DMS53 treated with DMSO at 0.1 percent for 48 hours (cell line): Measurements from ENCODE around the gene RNF115.

Experiments used
- DNase-seq: peaks from one replicate; lab custom pipeline; 2025; ENCODE audit not compliant: unreplicated experiment; lab: John Stamatoyannopoulos, UW

Gene RNF115

GRCh38 chr1:145707183-145707867, 116.6 kb downstream of the RNF115 start, which contains the start of gene PDZK1:
Gene PDZK1, minus strand, starts transcription at chr1:145707368. Its CDS starts 19,347 bp downstream, at chr1:145688021.
- DNase-seq, result no peak

DNA sequence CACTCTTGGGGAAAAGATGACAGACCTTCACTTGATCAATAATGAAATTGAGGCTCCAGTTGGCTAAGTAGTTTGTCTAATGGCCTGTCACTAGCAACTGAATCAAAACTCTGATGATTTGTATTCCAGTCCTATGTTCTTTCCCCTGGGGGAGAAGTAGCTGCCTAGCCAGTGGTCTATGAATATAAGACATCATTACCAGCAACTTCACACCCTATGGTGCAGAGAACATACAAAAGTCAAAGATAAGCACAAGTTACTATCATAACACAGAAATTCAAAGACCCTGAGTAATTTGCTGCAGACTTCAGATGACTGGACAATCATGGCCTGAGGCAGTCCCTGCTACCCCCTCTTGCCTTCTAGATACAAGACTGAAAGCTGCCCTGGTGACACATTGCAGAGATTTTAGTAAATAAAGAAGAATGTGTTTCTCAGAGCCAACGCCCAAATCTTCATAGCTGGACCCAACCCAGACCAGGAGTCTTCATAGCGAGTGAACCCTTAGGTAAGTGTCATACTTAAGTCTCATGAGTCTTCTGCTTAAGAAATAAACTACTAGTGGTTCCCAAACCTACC, 117.7 kb downstream of the RNF115 start:
- DNase-seq, result no peak

- no peak for DNase-seq
Observed at GRCh38 chr1:145705622-145706021, 118.3 kb downstream of the RNF115 start.

GRCh38 chr1:145702826-145703225, 121.1 kb downstream of the RNF115 start:
- no peak for DNase-seq

GRCh38 chr1:145702052-145702451, 121.8 kb downstream of the RNF115 start:
- no peak for DNase-seq

DNA sequence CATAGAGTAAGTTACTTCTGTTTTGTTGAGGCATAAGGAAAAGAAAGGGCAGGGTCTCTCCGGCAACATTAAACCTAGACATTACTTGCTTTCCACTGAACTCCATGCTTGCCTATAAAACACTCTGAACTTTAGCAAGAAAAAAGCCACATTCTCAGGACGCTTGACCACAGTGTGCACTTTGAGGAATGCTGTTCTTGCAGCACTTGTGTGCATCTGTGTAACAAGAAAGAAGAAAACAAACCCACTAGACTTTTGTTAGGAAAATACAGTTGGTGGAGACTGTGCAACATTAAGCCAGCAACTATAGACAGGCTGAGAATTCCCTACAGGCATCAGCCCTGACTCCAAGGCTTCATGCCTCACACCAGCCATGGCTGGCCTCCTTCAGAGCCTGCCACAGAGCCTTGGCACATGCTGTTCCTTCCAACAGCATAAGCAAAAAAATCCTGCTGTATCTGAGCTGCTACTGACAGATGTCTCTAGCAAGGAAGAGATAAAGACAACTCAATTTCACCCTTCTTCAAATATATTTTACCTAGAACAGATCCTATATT, 122.5 kb downstream of the RNF115 start:
- no peak for DNase-seq

DNA sequence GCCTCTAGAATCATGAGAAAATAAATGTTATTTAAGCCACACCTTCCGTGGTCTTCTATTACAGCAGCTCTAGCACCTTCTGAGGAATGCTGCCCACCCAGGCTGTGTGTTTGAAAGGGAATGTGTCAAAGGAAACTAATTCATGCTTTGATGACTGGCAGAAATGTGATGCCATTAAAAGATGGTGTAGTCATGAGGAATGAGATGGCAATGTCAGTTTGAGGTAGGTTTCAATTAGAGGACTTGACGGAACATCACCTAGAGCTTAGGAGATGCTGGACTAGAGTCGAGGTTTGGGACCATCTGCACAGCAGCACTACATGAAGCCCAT, 127.3 kb downstream of the RNF115 start:
- no peak for DNase-seq

DNA sequence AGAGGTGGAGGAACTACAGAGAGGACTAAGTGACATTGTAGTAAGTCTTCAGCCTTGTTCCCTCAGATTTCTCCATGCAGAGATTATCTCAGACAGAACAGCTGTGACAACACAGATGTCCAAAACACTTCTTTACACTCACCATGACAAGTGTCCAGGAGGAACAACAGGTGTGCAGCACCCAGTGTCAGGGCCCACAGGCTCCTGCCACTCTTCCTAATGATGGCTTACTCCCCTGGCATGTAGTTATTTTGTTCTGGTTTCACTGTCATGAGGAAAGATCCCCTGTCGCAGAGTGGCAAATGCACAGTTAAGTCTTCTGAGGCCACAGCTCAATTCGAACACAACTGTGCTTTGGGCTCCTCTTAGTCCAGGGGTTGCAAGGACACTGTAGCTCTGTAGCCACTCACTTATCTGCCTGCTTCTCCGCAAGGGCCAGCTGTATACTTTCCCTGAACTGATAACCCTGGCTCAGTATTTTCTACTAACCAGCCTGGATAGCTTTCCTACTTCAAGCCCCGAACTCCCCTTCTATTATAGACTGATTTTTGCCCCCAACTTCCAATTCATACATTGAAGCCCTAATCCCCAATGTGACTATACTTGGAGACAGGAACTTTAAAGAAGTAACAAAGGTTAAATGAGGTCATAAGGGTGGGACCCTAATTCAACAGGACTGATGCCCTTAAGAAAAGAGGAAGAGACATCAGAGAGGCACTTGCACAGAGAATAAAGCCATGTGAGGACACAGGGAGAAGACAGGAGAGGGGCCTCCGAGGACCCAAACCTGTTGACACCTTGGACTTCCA, 127.9 kb downstream of the RNF115 start:
- peak; percentile 69 for DNase-seq

- no peak for DNase-seq
Observed at GRCh38 chr1:145692785-145693443, 131.0 kb downstream of the RNF115 start.

GRCh38 chr1:145690587-145691558, 133.0 kb downstream of the RNF115 start:
- DNase-seq, result no peak

DNA sequence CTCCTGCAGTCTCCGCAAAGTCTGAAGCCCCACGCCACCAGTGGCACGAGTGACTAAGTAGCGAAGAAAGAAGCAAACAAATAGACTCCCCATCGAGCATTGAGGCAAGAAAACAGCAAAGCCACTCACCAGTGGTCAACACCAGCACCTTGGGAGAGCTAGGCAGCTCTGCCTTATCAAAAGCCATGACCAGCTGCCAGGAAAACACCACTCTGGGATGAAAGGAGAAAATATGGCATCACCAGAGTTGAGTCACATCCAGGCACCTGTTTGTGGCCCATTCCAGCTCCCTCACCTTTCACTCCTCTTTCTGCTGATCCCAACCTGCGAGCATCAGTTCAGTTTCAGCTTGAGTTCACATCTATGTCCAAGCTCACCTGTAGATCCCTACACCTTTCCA, 134.0 kb downstream of the RNF115 start:
- DNase-seq, result no peak

DNA sequence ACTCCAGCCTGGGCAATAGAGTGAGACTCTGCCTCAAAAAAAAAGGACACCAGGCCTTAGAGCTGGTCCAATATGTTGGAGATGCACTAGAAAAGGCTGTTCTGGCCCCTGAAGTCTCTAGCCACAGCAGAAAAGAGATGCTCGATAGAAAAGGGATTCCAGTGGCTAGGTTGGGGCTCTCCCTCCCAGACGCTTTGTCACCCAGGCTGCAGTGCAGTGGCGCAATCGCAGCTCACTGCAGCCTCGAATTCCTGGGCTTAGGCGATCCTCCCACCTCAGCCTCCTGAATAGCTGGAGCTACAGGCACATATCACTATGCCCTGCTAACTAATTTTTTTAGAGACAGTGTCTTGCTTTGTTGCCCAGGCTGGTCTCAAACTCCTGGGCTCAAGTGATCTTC, 135.0 kb downstream of the RNF115 start:
- DNase-seq, result no peak
